H1 (cell line): Measurements from ENCODE around the gene PCDHA9. TPM values are rescaled to one million over a fixed set of nuclear protein-coding genes. Genes with fewer than 3 reads are reported as not detected.

Experiments used
- CTCF ChIA-PET: fragments of 300-600 bp; sonication (Branson Sonifier 250); formaldehyde crosslinking; loops from one replicate; lab custom pipeline; 2021; ENCODE audit not compliant: partially characterized antibody; lab: Charles Lee
- POLR2A ChIA-PET: fragments of 300-600 bp; sonication (Branson Sonifier 250); formaldehyde crosslinking; loops from one replicate; lab custom pipeline; 2021; ENCODE audit warnings: inconsistent platforms; ENCODE audit not compliant: partially characterized antibody; lab: Charles Lee
- DNase-seq, 2 experiments: peaks; one replicate each; pipeline versions ENCODE4 v3.0.0 to v3.0.0-alpha.2; 2010 to 2022; ENCODE audit warnings: low spot score in 2 of 2, low read depth in 1 of 2, mixed read lengths in 1 of 2
- FAIRE-seq: peaks from 2 replicates; lab custom pipeline; 2011; peaks lifted over from hg19 to GRCh38; lab: Jason Lieb, UNC
- H2AFZ ChIP-seq: 2 replicates; pipeline ENCODE4 v1.8.1; 2012; ENCODE audit warnings: low read length, inconsistent platforms
- H2AK5ac ChIP-seq: 2 replicates; pipeline ENCODE4 v1.6.1; 2013; ENCODE audit warnings: low read depth, low read length
- H2BK120ac ChIP-seq: replicated peaks from 2 replicates; pipeline ENCODE3; 2013; ENCODE audit warnings: low read depth, low read length, inconsistent platforms
- H2BK12ac ChIP-seq: 2 replicates; pipeline ENCODE4 v1.6.1; 2013; ENCODE audit warnings: low read depth, low read length
- H2BK15ac ChIP-seq: 2 replicates; pipeline ENCODE4 v1.6.1; 2013; ENCODE audit warnings: low read length
- H2BK20ac ChIP-seq: 2 replicates; pipeline ENCODE4 v1.6.1; 2013; ENCODE audit warnings: low read length
- H2BK5ac ChIP-seq: 2 replicates; pipeline ENCODE4 v1.6.1; 2013; ENCODE audit warnings: low read depth, low read length
- H3K14ac ChIP-seq: 2 replicates; pipeline ENCODE4 v1.6.1; 2013; ENCODE audit warnings: inconsistent platforms; ENCODE audit not compliant: insufficient read length
- H3K18ac ChIP-seq: 2 replicates; pipeline ENCODE4 v1.6.1; 2013; ENCODE audit warnings: low read length; ENCODE audit errors: extremely low read depth
- H3K23ac ChIP-seq: 2 replicates; pipeline ENCODE4 v1.6.1; 2013; ENCODE audit warnings: inconsistent platforms; ENCODE audit not compliant: insufficient read length
- H3K23me2 ChIP-seq: 2 replicates; pipeline ENCODE4 v1.6.1; 2013; ENCODE audit warnings: low read depth, low read length
- H3K27ac ChIP-seq: 2 replicates; pipeline ENCODE4 v1.6.1; 2011; ENCODE audit warnings: low read depth, low read length, inconsistent platforms
- H3K27me3 ChIP-seq, 4 experiments: replicated peaks in 1 of 4; 1 replicate in 1 of 4; 2 replicates in 3 of 4; pipeline versions ENCODE4 v1.6.1 to v1.8.1; 2011 to 2013; ENCODE audit warnings: low read length in 3 of 4, mild to moderate bottlenecking in 3 of 4, inconsistent platforms in 2 of 4, mixed read lengths in 2 of 4, moderate library complexity in 1 of 4; ENCODE audit not compliant: control insufficient read depth in 3 of 4, insufficient read depth in 3 of 4; ENCODE audit errors: extremely low read depth in 1 of 4
- H3K36me3 ChIP-seq, 4 experiments: 2 replicates each; pipeline versions ENCODE4 v1.6.1 to v1.8.1; 2011 to 2013; ENCODE audit warnings: mild to moderate bottlenecking in 4 of 4, low read length in 3 of 4, moderate library complexity in 2 of 4, control low read depth in 1 of 4, inconsistent platforms in 1 of 4; ENCODE audit not compliant: insufficient read depth in 4 of 4, control insufficient read depth in 2 of 4
- H3K4ac ChIP-seq: replicated peaks from 2 replicates; pipeline ENCODE3; 2013; ENCODE audit warnings: low read length, low read depth, mixed read lengths, inconsistent platforms; ENCODE audit not compliant: insufficient read length
- H3K4me1 ChIP-seq, 4 experiments: replicated peaks in 1 of 4; 1 replicate in 1 of 4; 2 replicates in 3 of 4; pipeline versions ENCODE4 v1.6.1 to v1.8.1; 2011 to 2013; ENCODE audit warnings: low read length in 3 of 4, inconsistent platforms in 2 of 4, mixed read lengths in 1 of 4; ENCODE audit not compliant: insufficient read depth in 4 of 4, control insufficient read depth in 3 of 4
- H3K4me2 ChIP-seq, 2 experiments: 2 replicates each; pipeline versions ENCODE4 v1.6.1 to v1.8.1; 2011 to 2013; ENCODE audit warnings: low read depth in 2 of 2, low read length in 2 of 2, control low read depth in 1 of 2, inconsistent platforms in 1 of 2, mild to moderate bottlenecking in 1 of 2; ENCODE audit not compliant: insufficient read depth in 1 of 2
- H3K4me3 ChIP-seq, 4 experiments: fragments of 200-600, 300-600 bp in 1 of 4; sonication (generic), shearing (Covaris generic), sonication (Bioruptor Twin) in 1 of 4; 2 replicates each; pipeline versions ENCODE4 v1.5.1 to v1.8.1; 2011 to 2016; ENCODE audit warnings: low read length in 4 of 4, low read depth in 3 of 4, control low read depth in 2 of 4, inconsistent platforms in 2 of 4, mild to moderate bottlenecking in 2 of 4, mixed read lengths in 1 of 4, moderate library complexity in 1 of 4; ENCODE audit not compliant: insufficient read depth in 2 of 4; ENCODE audit errors: extremely low read depth in 1 of 4
- H3K56ac ChIP-seq: replicated peaks from 2 replicates; pipeline ENCODE3; 2013; ENCODE audit warnings: low read depth, mild to moderate bottlenecking, mixed read lengths, low read length, inconsistent platforms; ENCODE audit not compliant: insufficient read length
- H3K79me1 ChIP-seq: 2 replicates; pipeline ENCODE4 v1.6.1; 2013; ENCODE audit warnings: low read depth, low read length, control low read depth
- H3K79me2 ChIP-seq, 2 experiments: 2 replicates each; pipeline versions ENCODE4 v1.6.1 to v1.8.1; 2012 to 2013; ENCODE audit warnings: low read length in 2 of 2, mild to moderate bottlenecking in 2 of 2, inconsistent platforms in 1 of 2; ENCODE audit not compliant: insufficient read depth in 2 of 2, control insufficient read depth in 1 of 2
- H3K9ac ChIP-seq, 4 experiments: replicated peaks in 1 of 4; 1 replicate in 1 of 4; 2 replicates in 3 of 4; pipeline versions ENCODE4 v1.6.1 to v1.8.1; 2011 to 2013; ENCODE audit warnings: low read depth in 3 of 4, low read length in 3 of 4, control low read depth in 2 of 4, mild to moderate bottlenecking in 2 of 4, moderate library complexity in 2 of 4, inconsistent platforms in 1 of 4; ENCODE audit errors: extremely low read depth in 1 of 4
- H3K9me3 ChIP-seq, 2 experiments: 2 replicates each; pipeline versions ENCODE4 v1.6.1 to v1.8.1; 2012 to 2013; ENCODE audit warnings: mild to moderate bottlenecking in 2 of 2, moderate library complexity in 2 of 2, control low read depth in 1 of 2, inconsistent platforms in 1 of 2, low read depth in 1 of 2, low read length in 1 of 2, mixed read lengths in 1 of 2; ENCODE audit not compliant: insufficient read depth in 2 of 2
- H4K20me1 ChIP-seq, 2 experiments: replicated peaks in 1 of 2; 2 replicates each; pipeline versions ENCODE3 to v1.8.1; 2011 to 2013; ENCODE audit warnings: inconsistent platforms in 2 of 2, low read length in 2 of 2, mild to moderate bottlenecking in 1 of 2; ENCODE audit not compliant: insufficient read depth in 2 of 2, control insufficient read depth in 1 of 2
- H4K5ac ChIP-seq: 2 replicates; pipeline ENCODE4 v1.6.1; 2013; ENCODE audit warnings: low read length, low read depth, mixed read lengths, inconsistent platforms; ENCODE audit not compliant: insufficient read length
- H4K8ac ChIP-seq: 2 replicates; pipeline ENCODE4 v1.8.0; 2013; ENCODE audit warnings: mild to moderate bottlenecking, moderate library complexity, low read length, inconsistent platforms; ENCODE audit not compliant: insufficient read depth; ENCODE audit errors: extremely low read depth
- H4K91ac ChIP-seq: replicated peaks from 2 replicates; pipeline ENCODE3; 2013; ENCODE audit warnings: low read length, mixed read lengths, inconsistent platforms; ENCODE audit not compliant: insufficient read length
- BRCA1 ChIP-seq: IDR thresholded peaks from 2 replicates; pipeline ENCODE4 v1.6.1; 2012; ENCODE audit warnings: low read depth, low read length, improper control_type of control experiment
- CHD2 ChIP-seq: IDR thresholded peaks from 2 replicates; pipeline ENCODE4 v1.6.1; 2012; ENCODE audit warnings: low read length, improper control_type of control experiment
- FOSL1 ChIP-seq: IDR thresholded peaks from 2 replicates; pipeline ENCODE4 v1.6.1; 2011; ENCODE audit warnings: mild to moderate bottlenecking, low read depth, low read length, moderate library complexity; ENCODE audit not compliant: insufficient read depth
- KDM4A ChIP-seq: IDR thresholded peaks from one replicate; pipeline ENCODE4 v1.7.1; 2012; ENCODE audit warnings: low read depth, mild to moderate bottlenecking, moderate library complexity, low read length, inconsistent platforms; ENCODE audit not compliant: severe bottlenecking
- RXRA ChIP-seq: IDR thresholded peaks from 2 replicates; pipeline ENCODE4 v1.6.1; 2011; ENCODE audit warnings: low read depth, mild to moderate bottlenecking, low read length, moderate library complexity; ENCODE audit not compliant: insufficient read depth
- SIX5 ChIP-seq: IDR thresholded peaks from 2 replicates; pipeline ENCODE4 v1.6.1; 2011; ENCODE audit warnings: mild to moderate bottlenecking, low read depth, low read length
- TAF1 ChIP-seq: IDR thresholded peaks from 2 replicates; pipeline ENCODE4 v1.6.1; 2011; ENCODE audit warnings: mild to moderate bottlenecking, low read depth, low read length
- WGBS, 2 experiments: shearing (Covaris generic) in 1 of 2; methylation state at CpG; one replicate each; pipeline versions ENCODE4 v1.1.6 to v1.1.7; 2013 to 2015; ENCODE audit warnings: low lambda C conversion rate in 2 of 2, mixed read lengths in 2 of 2, inconsistent platforms in 1 of 2, low coverage in 1 of 2, missing lambda C conversion rate in 1 of 2; ENCODE audit not compliant: insufficient replicate concordance in 2 of 2, insufficient coverage in 1 of 2, insufficient read length in 1 of 2; ENCODE audit errors: extremely low coverage in 1 of 2, missing lambda C conversion rate in 1 of 2; 5-methylcytosine and 5-hydroxymethylcytosine counted together
- polyA plus RNA-seq, 7 experiments: library from polyadenylated mRNA; depleted of rRNA in 3 of 7; stranded (reverse) in 5 of 7; unstranded in 2 of 7; fragments of >200 nt in 5 of 7; fragments of 200-250 nt in 2 of 7; gene quantifications; 1 replicate in 5 of 7; 2 replicates in 1 of 7; 4 replicates in 1 of 7; pipeline versions ENCODE4 v1.2.1 to v1.2.3, GENCODE V29; 2011 to 2013; ENCODE audit warnings: missing spikeins in 2 of 7, mixed read lengths in 2 of 7
- total RNA-seq: library from RNA; stranded (reverse); fragmentation: NEBNext Ultra II Directional; extraction: Animal tissue kit (Norgen Biotek cat#: 25700); gene quantifications from 2 replicates; pipeline ENCODE4 v1.2.1, GENCODE V29; 2021

Gene PCDHA9
- total and polyA plus RNA-seq, 2 of the 8 experiments (the other 6 are each of a cell fraction or from before 2014, with no cell fraction given), result 0.12 to 0.28 TPM

DNA sequence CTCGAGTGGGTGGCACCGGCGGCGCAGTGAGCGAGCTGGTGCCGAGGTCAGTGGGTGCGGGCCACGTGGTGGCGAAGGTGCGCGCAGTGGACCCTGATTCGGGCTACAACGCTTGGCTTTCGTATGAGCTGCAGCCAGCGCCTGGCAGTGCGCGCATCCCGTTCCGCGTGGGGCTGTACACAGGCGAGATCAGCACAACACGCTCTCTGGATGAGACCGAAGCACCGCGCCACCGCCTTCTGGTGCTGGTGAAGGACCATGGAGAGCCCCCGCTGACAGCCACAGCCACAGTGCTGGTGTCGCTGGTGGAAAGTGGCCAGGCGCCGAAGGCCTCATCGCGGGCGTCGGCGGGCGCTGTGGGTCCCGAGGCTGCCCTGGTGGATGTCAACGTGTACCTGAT is 24.7 kb upstream of the PCDHA9 start:
- Histone ChIP-seq H3K27me3 (no peaks in the 10 kb centered on the region), H4K91ac (no peak overlapping the region), H3K14ac (no peak overlapping the region), H4K5ac (no peak overlapping the region), H2BK15ac (no peak overlapping the region), H3K23ac (no peak overlapping the region), H3K4me2 (no peak overlapping the region), H3K9me3 (peaks cover 0 to 11% of the 10 kb centered on the region in 2 experiments; a peak in 1 of 4 replicates), H3K36me3 (peaks cover 0 to 3% (median 0%) of the 10 kb centered on the region in 4 experiments; a peak in 1 of 8 replicates), H3K79me1 (no peaks in the 10 kb centered on the region), H3K4ac (no peak overlapping the region), H2AK5ac (no peak overlapping the region), H2BK12ac (no peak overlapping the region), H4K8ac (peak overlapping the region; percentile 85; the same call in 1 of the 2 replicates), H3K56ac (no peak overlapping the region), H3K4me1 (no peaks in the 10 kb centered on the region), H2AFZ (no peak overlapping the region), H2BK120ac (no peak overlapping the region), H3K9ac (no peak overlapping the region), H2BK5ac (no peak overlapping the region), H3K27ac (no peak overlapping the region), H3K18ac (no peak overlapping the region), H3K23me2 (no peaks in the 10 kb centered on the region), H3K4me3 (no peak overlapping the region), H4K20me1 (peaks cover 0 to 3% of the 10 kb centered on the region in 2 experiments), H3K79me2 (no peaks in the 10 kb centered on the region), H2BK20ac (no peak overlapping the region)
- DNase-seq, result no peak
- TF ChIP-seq TAF1, result no peak
- no peak for TF ChIP-seq SIX5
- no peak for TF ChIP-seq BRCA1
- TF ChIP-seq CHD2, result no peak
- TF ChIP-seq KDM4A, result no peak
- no peak for TF ChIP-seq FOSL1
- no peak for TF ChIP-seq RXRA
- FAIRE-seq, result no peak
- POLR2A ChIA-PET, result no interaction called here
- WGBS, 2 experiments, result 98% methylated on average over 38 of the region's 38 CpGs; no CpG with 5 or more reads in 1 of the 2 experiments
- CTCF ChIA-PET, result interaction anchor here (0.6 to 5.5 kb wide), 5 partner anchors 11 to 46 kb away, joined by 3 to 49 read pairs (median 4); partner anchors contain the start of genes PCDHA4, PCDHA7 and PCDHA8
